A549 (cell line): ENCODE results near the gene IFT57. TPM values are rescaled to one million over a fixed set of nuclear protein-coding genes. Genes with fewer than 3 reads are reported as not detected.

ENCODE experiments used
- ATAC-seq, 2 experiments: fragments of 200-7000 bp in 1 of 2; fragments of >200 bp in 1 of 2; cut with Nextera tagmentation in 1 of 2; cut with Tn5 transposase in 1 of 2; 3 replicates each; pipeline versions ENCODE4 v1.8.0 to v1.9.1; 2018 to 2020; ENCODE audit warnings: mild to moderate bottlenecking in 1 of 2, moderate library complexity in 1 of 2
- CTCF ChIA-PET: fragments of 300-600 bp; sonication (Branson Sonifier 250); formaldehyde crosslinking; extraction: SDS; loops from one replicate; lab custom pipeline; 2021; ENCODE audit warnings: antibody characterized with exemption, inconsistent platforms; lab: Yijun Ruan, JAX
- POLR2A ChIA-PET: fragments of 350-600 bp; formaldehyde crosslinking; extraction: SDS; loops from one replicate; lab custom pipeline; 2021; ENCODE audit warnings: antibody characterized with exemption, inconsistent platforms; lab: Yijun Ruan, JAX
- DNase-seq, 2 experiments: peaks; one replicate each; pipeline versions ENCODE4 v3.0.0 to v3.0.0-alpha.2; 2011 to 2016; ENCODE audit warnings: low read depth in 1 of 2, low spot score in 1 of 2
- FAIRE-seq: peaks from 2 replicates; lab custom pipeline; 2011; peaks lifted over from hg19 to GRCh38; lab: Jason Lieb, UNC
- H3K27ac ChIP-seq, 2 experiments: fragments of >200 bp; sonication (Bioruptor Twin); formaldehyde crosslinking; 3 replicates each; pipeline ENCODE4 v1.5.1; 2016 to 2017
- H3K4me1 ChIP-seq: fragments of >200 bp; sonication (Bioruptor Twin); formaldehyde crosslinking; 3 replicates; pipeline ENCODE4 v1.6.1; 2016
- H3K4me2 ChIP-seq: fragments of >200 bp; sonication (Bioruptor Twin); formaldehyde crosslinking; 3 replicates; pipeline ENCODE4 v1.6.1; 2016
- H3K4me3 ChIP-seq: fragments of >200 bp; sonication (Bioruptor Twin); formaldehyde crosslinking; 3 replicates; pipeline ENCODE4 v1.5.1; 2016
- H3K9me3 ChIP-seq: fragments of >200 bp; sonication (Bioruptor Twin); formaldehyde crosslinking; 3 replicates; pipeline ENCODE4 v1.6.1; 2016
- CEBPB ChIP-seq, 2 experiments: fragments of >200 bp in 1 of 2; sonication (Bioruptor Twin) in 1 of 2; formaldehyde crosslinking in 1 of 2; IDR thresholded peaks; 2 replicates each; pipeline ENCODE4 v1.6.1; 2012 to 2016
- CHD2 ChIP-seq: fragments of 150-350 bp; IDR thresholded peaks from 2 replicates; pipeline ENCODE4 v1.6.1; 2014; ENCODE audit warnings: low read length; ENCODE audit not compliant: partially characterized antibody
- E2F6 ChIP-seq: IDR thresholded peaks from 2 replicates; pipeline ENCODE4 v1.6.1; 2012; ENCODE audit warnings: low read depth, borderline replicate concordance
- EHF ChIP-seq: fragments of 250-450 bp; sonication (Bioruptor Pico); IDR thresholded peaks from 2 replicates; pipeline ENCODE4 v1.5.0; 2020; ENCODE audit warnings: mild to moderate bottlenecking
- EHMT2 ChIP-seq: fragments of 200-600 bp; sonication (generic); IDR thresholded peaks from 2 replicates; pipeline ENCODE4 v1.6.1; 2016; ENCODE audit warnings: antibody characterized with exemption, low read depth, mild to moderate bottlenecking, moderate library complexity
- EP300 ChIP-seq, 2 experiments: fragments of >200 bp; sonication (Bioruptor Twin); formaldehyde crosslinking; IDR thresholded peaks; 2 replicates in 1 of 2; 3 replicates in 1 of 2; pipeline ENCODE4 v1.6.1; 2016 to 2017
- ESRRA ChIP-seq: fragments of 150-350 bp; IDR thresholded peaks from 2 replicates; pipeline ENCODE4 v1.6.1; 2014; ENCODE audit warnings: mild to moderate bottlenecking, low read length, borderline replicate concordance
- FOSB ChIP-seq: fragments of 250-450 bp; sonication (Bioruptor Pico); IDR thresholded peaks from 2 replicates; pipeline ENCODE4 v1.5.0; 2020; ENCODE audit warnings: mild to moderate bottlenecking, moderate library complexity
- FOSL2 ChIP-seq, 2 experiments: fragments of 450-650 bp in 1 of 2; fragments of >200 bp in 1 of 2; sonication (Bioruptor Twin) in 1 of 2; formaldehyde crosslinking; IDR thresholded peaks; 2 replicates each; pipeline versions ENCODE4 v1.5.0 to v1.6.1; 2016 to 2020; ENCODE audit warnings: mild to moderate bottlenecking in 1 of 2, moderate library complexity in 1 of 2
- HDAC2 ChIP-seq: fragments of 200-600 bp; sonication (generic); IDR thresholded peaks from 2 replicates; pipeline ENCODE4 v1.6.1; 2016
- KDM1A ChIP-seq: fragments of 200-600 bp; sonication (generic); IDR thresholded peaks from 2 replicates; pipeline ENCODE4 v1.6.1; 2016; ENCODE audit warnings: low read depth, mild to moderate bottlenecking
- MAFK ChIP-seq: fragments of 450-650 bp; IDR thresholded peaks from 2 replicates; pipeline ENCODE4 v1.6.1; 2014; ENCODE audit not compliant: partially characterized antibody
- MAX ChIP-seq: IDR thresholded peaks from 2 replicates; pipeline ENCODE4 v1.6.1; 2012
- NFE2L2 ChIP-seq: fragments of 150-350 bp; conservative IDR thresholded peaks from 2 replicates; pipeline ENCODE4 v1.6.1; 2014; ENCODE audit warnings: low read length
- NPAS2 ChIP-seq: fragments of 250-450 bp; sonication (Bioruptor Pico); IDR thresholded peaks from 2 replicates; pipeline ENCODE4 v1.8.0; 2022; ENCODE audit warnings: mild to moderate bottlenecking, moderate library complexity, borderline replicate concordance
- PBX3 ChIP-seq: IDR thresholded peaks from 2 replicates; pipeline ENCODE4 v1.6.1; 2012
- POLR2A ChIP-seq: IDR thresholded peaks from 2 replicates; pipeline ENCODE4 v1.6.1; 2012; ENCODE audit warnings: mild to moderate bottlenecking, low read length
- RCOR1 ChIP-seq: fragments of 150-350 bp; IDR thresholded peaks from 2 replicates; pipeline ENCODE4 v1.6.1; 2014; ENCODE audit warnings: antibody characterized with exemption, low read length, low read depth
- RNF2 ChIP-seq: fragments of 200-600 bp; sonication (generic); IDR thresholded peaks from 2 replicates; pipeline ENCODE4 v1.6.1; 2016; ENCODE audit warnings: low read depth, mild to moderate bottlenecking, antibody characterized with exemption, moderate library complexity, borderline replicate concordance
- SREBF2 ChIP-seq: fragments of 450-650 bp; IDR thresholded peaks from 2 replicates; pipeline ENCODE4 v1.6.1; 2014; ENCODE audit warnings: mild to moderate bottlenecking, moderate library complexity
- TP53 ChIP-seq: fragments of 250-450 bp; sonication (Bioruptor Pico); IDR thresholded peaks from 2 replicates; pipeline ENCODE4 v1.5.0; 2021; ENCODE audit warnings: mild to moderate bottlenecking, moderate library complexity
- USF2 ChIP-seq: fragments of 450-650 bp; IDR thresholded peaks from 2 replicates; pipeline ENCODE4 v1.6.1; 2014; ENCODE audit warnings: antibody characterized with exemption
- ZFP36 ChIP-seq: fragments of 450-650 bp; IDR thresholded peaks from 2 replicates; pipeline ENCODE4 v1.6.1; 2014; ENCODE audit warnings: borderline replicate concordance; ENCODE audit not compliant: partially characterized antibody
- ZNF302 ChIP-seq: fragments of 250-450 bp; sonication (Bioruptor Pico); IDR thresholded peaks from 2 replicates; pipeline ENCODE4 v1.9.0; 2021; ENCODE audit warnings: inconsistent platforms, mild to moderate bottlenecking, moderate library complexity
- WGBS: methylation state at CpG from one replicate; pipeline ENCODE4 v1.1.6; 2017; ENCODE audit errors: missing lambda C conversion rate; 5-methylcytosine and 5-hydroxymethylcytosine counted together
- polyA plus RNA-seq, 4 experiments: library from polyadenylated mRNA; depleted of rRNA in 3 of 4; stranded (reverse); fragments of >200 nt; fragmentation: RNase III in 1 of 4; extraction: RNeasy Plus Mini Kit Qiagen cat#74134 plus additional on column Dnase treatment in 1 of 4; gene quantifications; 2 replicates in 3 of 4; 3 replicates in 1 of 4; pipeline ENCODE4 v1.2.3, GENCODE V29; 2011 to 2017

Gene IFT57
- polyA plus RNA-seq, 2 of the 4 experiments (the other 2 are of a cell fraction): 39.1 to 59.2 TPM

GRCh38 chr3:108180194-108180593, 42.0 kb downstream of the IFT57 start (continued):
- no peak for TF ChIP-seq SREBF2

- ATAC-seq: no peak
- FAIRE-seq: no peak
- CTCF ChIA-PET: interaction anchor here (0.6 kb wide), 1 partner anchor 1420 kb away, joined by 3 read pairs; no protein-coding TSS in a partner anchor
- H3K9me3 ChIP-seq: no peaks in the 10 kb centered on the region
- H3K27ac ChIP-seq: no peak overlapping the region
- H3K4me3 ChIP-seq: no peak overlapping the region
- POLR2A ChIA-PET: interaction anchor here (0.6 kb wide), 1 partner anchor 924 kb away, joined by 3 read pairs; no protein-coding TSS in a partner anchor
- H3K4me1 ChIP-seq: peaks cover 3% of the 10 kb centered on the region; the same call in 1 of the 3 replicates
- no peak for TF ChIP-seq USF2
- TF ChIP-seq RNF2: no peak
- TF ChIP-seq E2F6: no peak
- no peak for TF ChIP-seq EHF (CRISPR knock-in tag)
- no peak for TF ChIP-seq TP53 (CRISPR knock-in tag)
- no peak for TF ChIP-seq HDAC2
- no peak for TF ChIP-seq EHMT2
- no peak for TF ChIP-seq NFE2L2
- no peak for TF ChIP-seq MAFK
- no peak for TF ChIP-seq CEBPB (IDR thresholded peaks at IDR 0.05)
- TF ChIP-seq NPAS2 (CRISPR knock-in tag): no peak
- TF ChIP-seq CHD2: no peak
- no peak for TF ChIP-seq RCOR1
- no peak for TF ChIP-seq ZNF302
- no peak for TF ChIP-seq FOSL2 (IDR thresholded peaks at IDR 0.05)
- TF ChIP-seq FOSL2 (CRISPR knock-in tag; IDR thresholded peaks at IDR 0.05): no peak
- no peak for TF ChIP-seq KDM1A
- no peak for TF ChIP-seq ESRRA
- TF ChIP-seq FOSB (CRISPR knock-in tag): no peak
- DNase-seq: no peak
- WGBS: 100% methylated on average over 1 of the region's 1 CpG
- no peak overlapping the region for H3K4me2 ChIP-seq
Measured at GRCh38 chr3:108178676-108179075, 43.5 kb downstream of the IFT57 start.

- WGBS: 91% methylated on average over 2 of the region's 2 CpGs
- FAIRE-seq: no peak
- Histone ChIP-seq H3K4me2 (no peak overlapping the region), H3K27ac (no peak overlapping the region), H3K4me3 (no peak overlapping the region), H3K9me3 (no peaks in the 10 kb centered on the region), H3K4me1 (peaks cover 3% of the 10 kb centered on the region; the same call in 1 of the 3 replicates)
- DNase-seq: no peak
- no peak for TF ChIP-seq MAX
- TF ChIP-seq CHD2: no peak
- no peak for TF ChIP-seq EP300 (IDR thresholded peaks at IDR 0.05)
- no peak for TF ChIP-seq ZFP36
- TF ChIP-seq PBX3: no peak
- no peak for TF ChIP-seq POLR2A
- ChIA-PET CTCF (no interaction called here), POLR2A (no interaction called here)
- no peak for ATAC-seq
Measured at GRCh38 chr3:108177536-108177935, 44.7 kb downstream of the IFT57 start.
